ENCODE results near the gene DYSF.

DNA sequence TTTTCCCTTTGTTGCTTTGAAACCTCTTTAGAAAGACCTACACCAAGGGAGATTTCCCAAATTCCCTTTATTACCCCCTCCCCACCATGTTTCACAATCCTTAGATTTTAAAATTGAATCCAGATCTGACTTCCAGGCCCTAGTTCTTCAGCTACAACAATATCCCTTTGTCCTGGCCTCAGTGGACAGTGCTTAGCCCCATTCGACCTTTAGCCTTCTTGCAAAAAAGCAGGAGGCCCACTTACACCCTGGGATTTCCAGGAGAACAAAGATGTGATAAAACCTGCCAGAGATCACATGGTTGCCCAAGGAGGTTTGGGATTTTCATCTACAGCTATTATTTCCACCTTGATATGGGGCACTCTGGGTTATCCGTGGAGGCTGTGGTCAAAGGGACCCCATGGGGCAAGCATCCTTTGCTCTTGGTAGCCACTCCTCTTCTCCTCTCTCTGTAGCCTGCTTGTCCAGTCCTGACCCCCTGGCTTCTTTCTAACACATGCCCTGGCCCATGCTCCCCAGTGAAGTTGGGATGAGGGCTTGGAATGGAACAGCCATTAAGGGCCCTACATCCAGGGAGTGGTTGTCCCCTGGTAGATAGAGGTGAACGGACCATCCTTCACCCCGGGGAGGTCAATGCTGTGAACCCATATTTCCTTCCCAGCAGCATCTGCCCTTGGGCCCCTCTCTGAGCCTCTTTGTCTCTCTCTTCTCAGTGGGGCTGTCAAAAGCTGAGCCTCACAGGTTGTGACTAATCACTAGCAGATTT lies 267.4 kb downstream of the DYSF start:
- TF ChIP-seq POLR2A (IDR thresholded peaks at IDR 0.05): no peak
- TF ChIP-seq, protein P1, sequence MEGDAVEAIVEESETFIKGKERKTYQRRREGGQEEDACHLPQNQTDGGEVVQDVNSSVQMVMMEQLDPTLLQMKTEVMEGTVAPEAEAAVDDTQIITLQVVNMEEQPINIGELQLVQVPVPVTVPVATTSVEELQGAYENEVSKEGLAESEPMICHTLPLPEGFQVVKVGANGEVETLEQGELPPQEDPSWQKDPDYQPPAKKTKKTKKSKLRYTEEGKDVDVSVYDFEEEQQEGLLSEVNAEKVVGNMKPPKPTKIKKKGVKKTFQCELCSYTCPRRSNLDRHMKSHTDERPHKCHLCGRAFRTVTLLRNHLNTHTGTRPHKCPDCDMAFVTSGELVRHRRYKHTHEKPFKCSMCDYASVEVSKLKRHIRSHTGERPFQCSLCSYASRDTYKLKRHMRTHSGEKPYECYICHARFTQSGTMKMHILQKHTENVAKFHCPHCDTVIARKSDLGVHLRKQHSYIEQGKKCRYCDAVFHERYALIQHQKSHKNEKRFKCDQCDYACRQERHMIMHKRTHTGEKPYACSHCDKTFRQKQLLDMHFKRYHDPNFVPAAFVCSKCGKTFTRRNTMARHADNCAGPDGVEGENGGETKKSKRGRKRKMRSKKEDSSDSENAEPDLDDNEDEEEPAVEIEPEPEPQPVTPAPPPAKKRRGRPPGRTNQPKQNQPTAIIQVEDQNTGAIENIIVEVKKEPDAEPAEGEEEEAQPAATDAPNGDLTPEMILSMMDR (IDR thresholded peaks at IDR 0.05): no peak

Data from lower leg skin (tissue), 3 donors.